ENCODE data around the gene CDCA5. TPM values are rescaled to one million over a fixed set of nuclear protein-coding genes. Genes with fewer than 3 reads are reported as not detected.

CDCA5 gene
- total and polyA plus RNA-seq, 2 donors (not counting 1 experiment from before 2014, with no cell fraction given) = 3.0 to 4.6 TPM

GRCh38 chr11:65086809-65087208 lies 3.0 kb upstream of the CDCA5 start:
- Histone ChIP-seq H3K27ac (ENCODE audit: insufficient read depth, low read length) (no peak overlapping the region), H3K79me2 (ENCODE audit: control insufficient read depth, insufficient read depth, low read length) (peaks cover 30% of the 10 kb centered on the region), H3K27me3 (ENCODE audit: control insufficient read depth, insufficient read depth, low read length) (no peaks in the 10 kb centered on the region), H3K9me3 (ENCODE audit: control insufficient read depth, insufficient read depth, low read depth, low read length) (no peaks in the 10 kb centered on the region), H3K4me2 (ENCODE audit: extremely low read depth, insufficient read depth, low read length) (no peak overlapping the region), H3K4me1 (ENCODE audit: control insufficient read depth, extremely low read depth, insufficient read depth, low read length) (peaks cover 11% of the 10 kb centered on the region), H3K9ac (ENCODE audit: insufficient read depth, low read length) (no peak overlapping the region), H2AFZ (ENCODE audit: low read length) (no peak overlapping the region), H4K20me1 (ENCODE audit: control insufficient read depth, extremely low read depth, insufficient read depth, low read length) (no peaks in the 10 kb centered on the region), H3K36me3 (ENCODE audit: control insufficient read depth, insufficient read depth, low read length) (peaks cover 21% of the 10 kb centered on the region), H3K4me3 (replicated peaks in 1 of 4; ENCODE audit: control extremely low read depth in 1 of 4, insufficient read depth in 1 of 4, low read depth in 3 of 4, low read length in 4 of 4) (no peak overlapping the region)
- TF ChIP-seq, protein P1, sequence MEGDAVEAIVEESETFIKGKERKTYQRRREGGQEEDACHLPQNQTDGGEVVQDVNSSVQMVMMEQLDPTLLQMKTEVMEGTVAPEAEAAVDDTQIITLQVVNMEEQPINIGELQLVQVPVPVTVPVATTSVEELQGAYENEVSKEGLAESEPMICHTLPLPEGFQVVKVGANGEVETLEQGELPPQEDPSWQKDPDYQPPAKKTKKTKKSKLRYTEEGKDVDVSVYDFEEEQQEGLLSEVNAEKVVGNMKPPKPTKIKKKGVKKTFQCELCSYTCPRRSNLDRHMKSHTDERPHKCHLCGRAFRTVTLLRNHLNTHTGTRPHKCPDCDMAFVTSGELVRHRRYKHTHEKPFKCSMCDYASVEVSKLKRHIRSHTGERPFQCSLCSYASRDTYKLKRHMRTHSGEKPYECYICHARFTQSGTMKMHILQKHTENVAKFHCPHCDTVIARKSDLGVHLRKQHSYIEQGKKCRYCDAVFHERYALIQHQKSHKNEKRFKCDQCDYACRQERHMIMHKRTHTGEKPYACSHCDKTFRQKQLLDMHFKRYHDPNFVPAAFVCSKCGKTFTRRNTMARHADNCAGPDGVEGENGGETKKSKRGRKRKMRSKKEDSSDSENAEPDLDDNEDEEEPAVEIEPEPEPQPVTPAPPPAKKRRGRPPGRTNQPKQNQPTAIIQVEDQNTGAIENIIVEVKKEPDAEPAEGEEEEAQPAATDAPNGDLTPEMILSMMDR (conservative IDR thresholded peaks at IDR 0.05 in 1 of 2, IDR thresholded peaks at IDR 0.05 in 1 of 2; ENCODE audit: low read depth in 1 of 2, low read length in 2 of 2) = no peak
- no peak for DNase-seq (ENCODE audit: low read depth in 2 of 2)

DNA sequence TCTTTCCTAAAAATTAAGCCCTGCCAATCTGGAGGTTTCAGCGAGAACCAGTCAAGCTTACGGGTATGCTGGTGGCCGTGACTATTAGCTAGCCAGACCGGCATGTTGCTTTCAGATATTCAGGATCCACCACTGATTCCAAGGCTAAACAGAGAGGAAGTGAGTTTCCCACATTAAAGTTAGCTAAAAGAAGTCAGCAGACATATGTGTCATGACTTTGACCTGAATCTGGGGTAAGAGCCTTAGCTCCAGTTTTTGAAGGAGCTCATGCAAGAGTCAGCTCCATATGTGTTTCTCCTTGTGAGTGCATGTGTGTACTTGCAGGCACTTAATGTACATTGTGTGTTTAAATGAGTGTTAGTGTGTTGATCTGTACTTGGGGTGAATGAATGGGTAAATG lies 1.6 kb upstream of the CDCA5 start:
- Histone ChIP-seq H3K4me2 (ENCODE audit: extremely low read depth, insufficient read depth, low read length) (peak overlapping the region; percentile 59), H2AFZ (ENCODE audit: low read length) (no peak overlapping the region), H3K36me3 (ENCODE audit: control insufficient read depth, insufficient read depth, low read length) (peaks cover 21% of the 10 kb centered on the region), H3K79me2 (ENCODE audit: control insufficient read depth, insufficient read depth, low read length) (peaks cover 38% of the 10 kb centered on the region), H3K27me3 (ENCODE audit: control insufficient read depth, insufficient read depth, low read length) (no peaks in the 10 kb centered on the region), H4K20me1 (ENCODE audit: control insufficient read depth, extremely low read depth, insufficient read depth, low read length) (no peaks in the 10 kb centered on the region), H3K9me3 (ENCODE audit: control insufficient read depth, insufficient read depth, low read depth, low read length) (no peaks in the 10 kb centered on the region), H3K9ac (ENCODE audit: insufficient read depth, low read length) (no peak overlapping the region), H3K4me1 (ENCODE audit: control insufficient read depth, extremely low read depth, insufficient read depth, low read length) (peaks cover 11% of the 10 kb centered on the region), H3K27ac (ENCODE audit: insufficient read depth, low read length) (no peak overlapping the region), H3K4me3 (replicated peaks in 1 of 4; ENCODE audit: control extremely low read depth in 1 of 4, insufficient read depth in 1 of 4, low read depth in 3 of 4, low read length in 4 of 4) (peak overlapping the region in 2 of 4 experiments; percentile 90 to 91)
- no peak for DNase-seq (ENCODE audit: low read depth in 2 of 2)
- TF ChIP-seq EZH2 (IDR thresholded peaks at IDR 0.05; ENCODE audit: low read length, missing control alignments) = no peak
- TF ChIP-seq, protein P1 (conservative IDR thresholded peaks at IDR 0.05 in 1 of 2, IDR thresholded peaks at IDR 0.05 in 1 of 2; ENCODE audit: low read depth in 1 of 2, low read length in 2 of 2) = no peak

DNA sequence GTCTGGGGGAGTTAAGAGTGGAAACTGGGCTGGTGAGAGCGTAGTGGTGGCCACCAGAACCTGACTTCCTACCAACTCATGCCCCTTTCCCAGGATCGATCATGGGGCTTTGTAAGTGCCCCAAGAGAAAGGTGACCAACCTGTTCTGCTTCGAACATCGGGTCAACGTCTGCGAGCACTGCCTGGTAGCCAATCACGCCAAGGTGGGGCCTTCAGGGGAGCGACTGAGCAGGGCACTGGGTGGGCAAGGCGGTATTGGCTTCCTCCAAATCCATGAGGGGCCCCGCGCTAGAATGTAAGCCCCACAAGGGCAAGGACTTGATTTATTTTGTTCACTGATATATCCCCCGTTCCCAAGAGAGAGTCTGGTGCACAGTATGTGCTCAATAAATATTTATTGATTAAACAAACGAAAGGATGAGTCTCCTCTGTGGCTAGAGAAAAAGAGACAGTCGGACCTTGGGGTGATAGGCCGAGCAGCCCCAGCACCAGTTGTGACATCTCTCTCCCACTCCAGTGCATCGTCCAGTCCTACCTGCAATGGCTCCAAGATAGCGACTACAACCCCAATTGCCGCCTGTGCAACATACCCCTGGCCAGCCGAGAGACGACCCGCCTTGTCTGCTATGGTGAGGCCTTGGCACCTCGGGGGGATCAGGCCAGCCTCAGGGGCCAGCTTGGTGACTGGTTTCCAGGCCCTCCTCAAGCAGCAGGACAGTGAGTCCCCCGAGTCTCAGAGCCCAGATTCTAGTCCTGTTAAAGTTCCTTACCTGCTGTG lies 947 bp upstream of the CDCA5 start:
- DNase-seq (ENCODE audit: low read depth in 2 of 2) = no peak
- Histone ChIP-seq H3K4me3 (replicated peaks in 1 of 4; ENCODE audit: control extremely low read depth in 1 of 4, insufficient read depth in 1 of 4, low read depth in 3 of 4, low read length in 4 of 4) (peak overlapping the region; percentile 71 to 91 (median 84)), H3K27me3 (ENCODE audit: control insufficient read depth, insufficient read depth, low read length) (no peaks in the 10 kb centered on the region), H3K9me3 (ENCODE audit: control insufficient read depth, insufficient read depth, low read depth, low read length) (no peaks in the 10 kb centered on the region), H3K9ac (ENCODE audit: insufficient read depth, low read length) (peak overlapping the region; percentile 95), H3K27ac (ENCODE audit: insufficient read depth, low read length) (peak overlapping the region; percentile 85), H2AFZ (ENCODE audit: low read length) (no peak overlapping the region), H3K79me2 (ENCODE audit: control insufficient read depth, insufficient read depth, low read length) (peaks cover 40% of the 10 kb centered on the region), H4K20me1 (ENCODE audit: control insufficient read depth, extremely low read depth, insufficient read depth, low read length) (no peaks in the 10 kb centered on the region), H3K36me3 (ENCODE audit: control insufficient read depth, insufficient read depth, low read length) (peaks cover 21% of the 10 kb centered on the region), H3K4me2 (ENCODE audit: extremely low read depth, insufficient read depth, low read length) (peak overlapping the region; percentile 59), H3K4me1 (ENCODE audit: control insufficient read depth, extremely low read depth, insufficient read depth, low read length) (peaks cover 11% of the 10 kb centered on the region)
- TF ChIP-seq EZH2 (IDR thresholded peaks at IDR 0.05; ENCODE audit: low read length, missing control alignments) = no peak
- TF ChIP-seq, protein P1 (conservative IDR thresholded peaks at IDR 0.05 in 1 of 2, IDR thresholded peaks at IDR 0.05 in 1 of 2; ENCODE audit: low read depth in 1 of 2, low read length in 2 of 2) = no peak

Measured in fibroblast of lung (primary cell).